SW 1271 (cell line): Measurements from ENCODE around the gene SCFD2.
"Not testable (repeated sequence)": the region's sequence is repeated elsewhere in the genome, so short reads cannot be mapped to it uniquely, and the experiment has no call there.

ENCODE experiments used
- DNase-seq, 2 experiments: peaks; one replicate each; lab custom pipeline; 2025; lab: John Stamatoyannopoulos, UW

The SCFD2 gene

DNA sequence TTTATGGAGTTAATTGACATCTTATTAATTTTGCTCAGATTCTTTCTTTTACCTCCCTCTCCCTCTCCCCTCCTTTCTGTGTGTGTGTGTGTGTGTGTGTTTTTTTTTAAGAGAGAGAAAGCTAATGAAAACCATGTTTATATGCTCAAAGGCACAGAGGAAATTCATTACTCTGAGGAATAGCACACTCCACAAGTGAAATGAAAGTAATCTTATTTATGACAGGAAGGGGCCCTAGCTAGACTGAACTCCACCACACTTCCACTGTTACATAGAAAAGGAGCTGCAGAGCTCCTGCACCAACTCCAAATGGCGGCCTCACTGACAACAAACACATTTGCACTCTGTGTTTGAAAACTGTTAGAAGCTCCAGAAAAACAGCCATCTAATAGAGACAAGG, 353.1 kb downstream of the SCFD2 start:
- no peak for DNase-seq

DNA sequence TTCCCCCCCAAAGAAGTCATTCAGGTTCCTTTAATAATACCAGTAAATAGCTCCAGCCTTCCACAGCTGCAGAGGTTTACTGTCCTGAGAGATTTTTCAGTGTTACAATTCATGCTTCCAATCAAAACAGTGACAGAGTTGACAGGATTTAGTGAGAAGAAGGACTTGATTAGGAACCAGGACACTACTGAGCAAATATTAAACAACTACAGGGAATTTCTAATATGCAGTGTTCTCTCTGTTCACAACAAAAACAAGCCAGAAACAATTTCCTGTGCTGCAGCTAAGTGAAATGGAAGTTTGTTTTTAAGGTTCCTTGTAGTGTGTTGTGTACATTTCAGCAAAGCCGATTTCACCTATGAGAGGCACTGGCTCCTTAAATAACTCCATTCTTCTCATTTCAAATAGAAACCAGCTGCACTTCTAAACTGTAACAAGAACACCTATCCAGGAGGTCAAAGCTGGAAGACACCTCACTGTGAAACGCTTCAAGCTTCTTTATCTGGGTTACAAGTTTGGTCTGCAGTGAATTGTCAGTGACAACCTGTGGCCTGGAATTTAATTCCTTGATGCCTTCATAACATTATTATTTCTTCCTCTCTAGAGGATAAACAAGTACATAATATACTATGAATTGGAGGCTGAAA, 354.5 kb downstream of the SCFD2 start:
- DNase-seq: no peak

DNA sequence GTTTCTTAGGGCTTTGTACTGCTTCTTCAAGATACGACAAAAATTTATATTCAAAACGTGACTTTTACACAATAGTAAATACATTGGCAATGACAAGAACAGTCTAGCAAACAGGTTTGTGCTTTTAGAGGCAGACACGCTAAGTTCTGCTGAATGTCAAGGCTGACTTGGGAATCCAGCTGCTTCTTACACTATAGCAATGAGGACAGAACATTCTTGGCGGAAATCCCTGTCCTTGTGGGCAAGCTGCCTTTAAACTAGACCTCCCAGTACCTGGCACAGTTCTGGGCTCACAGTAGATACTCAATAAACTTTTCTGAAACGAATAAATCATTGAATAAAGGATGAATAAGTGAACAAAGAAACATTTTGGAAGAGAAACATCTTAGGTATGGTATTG, 355.5 kb downstream of the SCFD2 start:
- no peak for DNase-seq

DNA sequence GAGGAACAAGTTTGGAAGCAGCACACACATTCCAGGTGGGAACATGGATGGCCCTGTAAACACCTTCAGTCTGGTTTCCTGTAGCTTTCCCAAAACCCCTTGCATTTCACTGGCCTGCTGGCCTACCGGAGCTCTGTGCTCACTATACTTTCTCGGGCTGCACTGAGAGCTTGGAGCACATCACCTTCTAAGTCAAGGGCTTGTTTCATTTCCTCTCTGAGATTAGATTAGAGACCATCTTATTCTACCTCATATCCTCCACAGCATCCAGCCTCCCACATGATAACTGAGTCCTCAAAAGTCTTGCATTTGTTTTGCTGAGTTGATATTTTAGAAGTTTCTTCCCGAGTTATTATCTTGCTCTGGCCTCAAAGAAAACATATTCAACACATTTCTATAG, 356.0 kb downstream of the SCFD2 start:
- no peak for DNase-seq

DNA sequence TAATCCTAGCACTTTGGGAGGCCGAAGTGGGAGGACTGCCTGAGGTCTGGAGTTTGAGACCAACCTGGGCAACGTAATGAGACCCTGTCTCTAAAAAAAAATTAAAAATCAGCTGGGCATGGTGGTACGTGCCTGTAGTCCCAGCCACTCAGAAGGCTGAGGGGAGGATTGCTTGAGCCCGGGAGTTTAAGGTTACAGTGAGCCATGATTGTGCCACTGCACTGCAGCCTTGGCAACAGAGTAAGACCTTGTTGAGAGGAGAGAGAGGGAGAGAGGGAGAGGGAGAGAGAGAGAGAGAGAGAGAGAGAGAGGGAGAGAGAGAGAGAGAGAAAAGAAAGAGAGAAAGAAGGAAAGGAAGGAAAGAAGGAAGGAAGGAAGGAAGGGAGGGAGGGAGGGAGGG, 358.8 kb downstream of the SCFD2 start:
- no peak for DNase-seq

DNA sequence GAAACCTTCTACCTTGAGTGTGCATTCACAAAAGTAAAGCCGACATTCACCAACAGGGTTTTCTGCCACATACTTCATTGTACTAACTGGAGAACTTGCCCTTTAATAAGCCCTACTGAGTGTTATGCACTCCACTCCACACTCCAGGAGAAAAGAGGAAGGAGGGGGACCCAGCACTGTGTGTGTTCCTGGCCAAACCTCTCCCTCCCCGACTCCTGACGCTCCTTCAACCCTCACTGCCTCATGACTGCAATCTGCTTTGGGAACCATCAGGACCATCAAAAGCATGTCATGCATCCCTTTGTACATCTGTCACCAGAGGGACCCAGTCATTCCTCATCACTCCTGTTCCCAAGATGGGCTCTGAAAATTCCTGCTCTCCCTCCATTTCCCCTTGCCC, 360.1 kb downstream of the SCFD2 start:
- DNase-seq: no peak

DNA sequence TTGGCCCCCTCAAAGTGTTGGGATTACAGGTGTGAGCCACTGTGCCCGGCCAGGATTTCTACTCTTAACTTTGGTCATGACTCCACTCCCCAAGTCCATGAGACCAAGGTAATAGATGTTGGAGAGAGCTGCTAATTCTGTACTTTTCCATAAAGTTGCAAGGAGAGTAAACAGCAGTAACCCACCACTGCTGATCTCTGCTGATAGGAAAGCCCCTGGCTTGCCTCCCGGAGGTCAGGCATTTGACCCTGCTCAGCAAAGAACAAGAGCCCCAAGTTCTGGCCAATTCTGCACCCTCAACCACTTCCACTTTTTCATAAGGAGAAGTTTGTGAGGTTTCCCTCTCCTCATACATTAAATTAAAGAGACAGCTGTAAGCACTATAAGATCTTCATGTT, 360.7 kb downstream of the SCFD2 start:
- no peak for DNase-seq

DNA sequence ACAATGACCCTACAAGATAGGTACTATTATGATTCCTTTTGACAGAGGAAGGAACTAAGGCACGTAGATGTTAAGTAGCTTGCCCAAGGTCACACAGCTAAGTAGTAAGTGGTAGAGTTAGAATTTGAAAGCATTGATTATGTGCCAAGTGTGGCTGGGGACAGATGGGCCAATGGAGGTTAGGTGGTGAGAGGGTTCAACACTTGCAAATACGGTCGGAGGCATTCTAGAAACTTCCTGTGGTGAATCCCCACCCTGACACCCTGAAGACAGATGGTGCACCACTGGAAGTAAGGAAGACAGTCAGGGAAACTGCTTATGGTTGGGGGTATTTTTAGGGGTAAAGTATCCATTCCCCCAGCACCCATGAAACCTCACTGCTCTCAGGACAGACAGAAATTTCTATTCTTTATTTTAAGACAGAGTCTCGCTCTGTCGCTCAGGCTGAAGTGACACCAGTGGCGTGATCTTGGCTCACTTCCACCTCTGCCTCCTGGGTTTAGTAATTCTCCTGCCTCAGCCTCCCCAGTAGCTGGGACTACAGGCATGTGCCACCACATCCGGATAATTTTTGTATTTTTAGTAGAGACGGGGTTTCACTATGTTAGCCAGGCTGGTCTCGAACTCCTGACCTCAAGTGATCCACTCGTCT, 361.2 kb downstream of the SCFD2 start:
- DNase-seq: no peak

DNA sequence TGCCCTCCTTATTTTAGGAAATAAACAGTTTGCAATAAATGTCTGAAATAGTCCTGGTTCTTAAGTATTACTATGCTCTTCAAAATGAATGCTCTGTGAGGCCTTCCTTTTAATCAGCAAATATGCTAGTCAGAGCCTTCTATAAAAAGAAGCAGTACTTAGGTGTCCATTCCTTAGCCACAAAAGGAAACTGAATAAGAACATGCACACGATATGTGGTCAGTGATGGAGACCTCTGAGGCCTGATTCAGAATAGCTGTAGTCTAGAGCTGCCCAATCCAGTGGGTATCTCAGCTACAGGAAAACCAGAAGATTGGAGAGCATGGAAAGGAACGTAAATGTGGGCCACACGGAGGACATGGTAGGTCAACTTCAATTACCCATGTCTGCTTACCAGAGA, 361.9 kb downstream of the SCFD2 start:
- no peak for DNase-seq

DNA sequence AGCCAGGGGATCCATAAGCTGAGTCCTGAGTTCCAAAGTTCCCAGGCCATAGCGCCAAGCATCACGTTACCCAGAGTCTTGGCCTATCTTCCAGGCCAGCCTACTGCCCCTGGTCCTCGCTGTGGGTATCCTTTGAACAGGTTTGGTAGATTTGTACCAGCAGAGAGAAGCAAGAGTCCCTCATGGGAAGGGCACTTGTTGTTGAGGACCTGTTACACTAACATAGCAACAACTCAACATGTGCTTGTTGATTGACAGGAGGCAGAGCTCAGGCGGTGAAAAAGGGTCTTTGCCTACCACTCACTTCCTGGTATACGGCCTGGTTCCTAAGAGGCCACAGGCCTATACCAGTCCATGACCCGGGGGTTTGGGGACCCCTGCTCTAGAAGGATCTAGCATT, 365.3 kb downstream of the SCFD2 start:
- DNase-seq: no peak

DNA sequence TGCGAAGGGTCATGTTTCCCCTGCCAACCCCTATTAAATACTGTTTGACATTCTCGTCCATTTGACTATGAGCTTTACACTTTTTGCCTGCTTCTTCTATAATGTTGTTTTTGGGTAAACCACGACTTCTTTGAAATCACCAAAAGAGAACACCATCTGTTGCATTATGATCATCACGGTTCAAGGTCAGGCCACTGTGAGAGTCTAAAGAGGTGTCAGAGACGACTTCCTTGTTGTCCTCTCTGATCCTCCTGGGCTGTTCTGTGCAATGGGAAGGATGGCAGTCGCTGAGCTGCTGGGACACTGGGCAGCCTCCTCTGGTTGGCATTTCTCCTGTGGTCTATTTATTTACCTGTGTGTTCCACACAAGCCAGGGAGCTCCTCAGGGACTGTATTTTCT, 366.2 kb downstream of the SCFD2 start:
- DNase-seq: no peak

DNA sequence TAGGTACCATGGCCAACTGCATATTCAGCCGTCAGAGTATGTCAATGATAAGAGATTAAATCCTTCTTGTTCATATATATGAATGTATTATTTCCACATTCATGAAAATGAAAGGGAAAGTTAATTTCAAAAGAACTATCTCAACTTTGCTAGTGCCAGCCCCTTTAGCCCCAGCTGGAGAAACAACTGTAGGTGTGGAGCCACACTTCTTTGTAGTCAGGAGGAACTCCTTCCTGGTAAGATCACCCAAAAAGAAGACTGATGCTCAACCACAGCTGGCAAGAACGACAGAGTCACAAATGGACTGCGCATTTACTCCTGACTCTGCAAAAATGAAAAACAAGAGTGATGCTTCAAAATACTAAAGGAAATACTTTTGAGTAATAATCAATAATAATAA, 367.4 kb downstream of the SCFD2 start:
- DNase-seq: no peak

DNA sequence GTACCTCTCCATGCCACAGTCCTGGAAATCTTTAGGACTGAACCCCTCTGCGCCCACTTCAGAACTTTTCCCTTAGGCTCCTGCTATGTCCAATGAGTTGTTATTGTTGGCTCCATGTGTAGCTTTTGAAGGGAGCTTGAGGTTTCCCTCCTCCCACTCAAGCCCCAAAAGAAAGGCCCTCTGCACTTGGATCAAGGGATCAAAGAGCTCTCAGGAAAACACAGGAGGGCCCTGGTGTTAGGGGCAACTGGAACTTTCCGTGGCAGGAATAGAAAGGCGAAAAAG, 368.8 kb downstream of the SCFD2 start:
- no peak for DNase-seq

DNA sequence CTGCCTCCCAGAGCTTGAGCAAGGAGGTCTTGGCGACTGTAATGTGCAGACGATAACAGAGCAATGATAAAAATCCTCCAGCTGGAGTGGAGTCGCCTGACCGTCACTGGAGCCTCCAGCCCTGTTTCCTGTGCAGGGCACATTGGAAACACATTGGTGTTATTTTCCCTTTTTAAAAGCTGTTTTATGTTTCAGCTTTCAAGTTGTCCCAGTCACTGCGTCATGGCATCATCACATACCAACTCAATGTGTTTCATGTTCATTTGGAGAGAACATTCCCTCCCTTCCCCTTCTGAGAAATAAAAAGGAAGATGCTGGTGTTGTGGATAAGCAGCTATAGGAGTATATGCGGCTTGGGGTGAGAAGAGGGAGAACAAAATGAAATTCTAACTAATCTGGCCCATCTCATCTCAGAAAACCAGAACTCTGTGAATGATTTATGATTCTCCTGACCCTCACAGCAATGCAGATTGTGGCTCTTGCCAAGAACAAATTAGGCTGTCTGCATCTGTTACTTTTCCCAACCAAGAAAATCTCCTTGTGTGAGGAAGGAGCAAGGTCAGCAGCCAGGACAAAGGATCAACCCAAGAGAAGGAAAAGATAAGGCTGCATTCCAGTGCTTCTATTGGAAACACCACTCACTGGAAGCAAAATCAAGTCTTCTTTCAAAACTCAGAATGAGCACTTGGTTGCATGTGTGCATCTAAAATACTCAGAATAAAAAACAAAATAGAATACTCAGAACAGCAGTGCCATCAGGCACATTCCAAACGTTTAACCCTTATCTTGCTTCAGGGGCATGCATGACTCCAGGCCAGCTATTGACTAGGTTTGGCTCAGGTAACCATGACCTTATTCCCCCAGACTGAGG, 369.4 kb downstream of the SCFD2 start:
- no peak for DNase-seq

DNA sequence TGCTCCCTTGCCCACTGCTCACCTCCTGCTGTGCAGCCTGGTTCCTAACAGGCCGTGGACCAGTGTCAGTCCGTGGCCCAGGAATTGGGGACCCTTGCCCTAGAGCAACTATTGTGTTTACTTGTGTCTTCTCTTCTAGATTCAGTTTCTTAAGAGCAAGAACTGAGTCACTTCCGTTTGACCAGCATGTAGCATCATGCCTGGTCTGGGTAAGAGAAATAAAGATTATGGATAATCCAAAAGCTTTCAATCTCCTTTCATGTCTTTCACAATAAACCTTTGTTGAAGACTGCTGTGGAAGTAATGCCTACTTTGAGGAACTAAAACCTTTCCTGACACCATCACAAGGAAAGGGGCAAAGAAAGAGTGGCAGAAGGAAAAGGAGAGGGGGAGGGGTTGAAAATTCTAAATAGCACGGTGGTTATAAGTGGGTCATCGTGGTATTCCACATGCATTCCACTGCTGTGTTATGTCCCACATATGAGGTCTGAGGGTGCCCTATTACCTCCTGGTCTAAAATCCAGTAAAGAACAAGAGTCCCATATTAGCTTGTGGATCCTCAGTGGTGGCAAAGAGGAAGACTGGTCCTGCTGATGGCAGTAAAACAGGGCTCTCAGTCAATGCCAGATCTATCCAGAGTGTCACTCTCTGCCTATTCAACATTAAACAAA, 370.4 kb downstream of the SCFD2 start:
- no peak for DNase-seq

DNA sequence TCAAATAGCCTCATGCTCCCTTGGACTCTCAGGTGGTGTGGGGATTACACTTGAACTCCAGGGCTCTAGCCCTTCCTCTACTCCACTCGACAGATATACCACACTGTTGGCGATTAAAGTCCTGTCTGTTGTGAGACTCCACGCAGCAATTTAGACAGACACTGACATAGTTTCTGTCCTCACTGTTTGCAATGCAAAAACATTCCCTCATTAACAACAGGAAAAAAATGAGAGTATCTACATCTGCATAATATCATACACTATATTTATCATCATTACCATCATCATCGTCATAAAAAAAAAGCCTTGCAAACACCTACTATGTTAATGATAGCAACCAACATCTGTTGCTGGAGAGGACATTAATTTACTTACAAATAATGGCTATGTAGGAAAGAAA, 371.3 kb downstream of the SCFD2 start:
- DNase-seq: no peak

DNA sequence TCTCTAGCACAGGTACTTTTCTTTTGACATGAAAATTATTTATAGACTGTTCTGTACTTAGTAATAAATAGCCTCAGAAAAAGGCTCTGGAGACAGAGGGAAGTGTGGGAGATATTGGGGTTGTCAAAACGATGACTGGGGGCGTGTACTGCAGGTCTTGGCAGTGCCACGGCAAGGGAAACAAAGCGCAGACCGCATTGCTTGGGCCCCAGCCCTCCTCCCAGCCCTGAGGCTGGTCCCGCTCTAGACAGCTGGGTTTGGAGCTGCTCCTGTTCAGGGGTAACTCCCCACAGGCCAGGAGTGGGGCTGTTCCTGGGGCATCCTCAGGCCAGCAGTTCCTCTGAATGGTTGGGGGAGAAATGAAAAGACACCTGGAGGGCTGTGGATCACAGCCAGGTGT, 372.1 kb downstream of the SCFD2 start:
- DNase-seq: no peak

DNA sequence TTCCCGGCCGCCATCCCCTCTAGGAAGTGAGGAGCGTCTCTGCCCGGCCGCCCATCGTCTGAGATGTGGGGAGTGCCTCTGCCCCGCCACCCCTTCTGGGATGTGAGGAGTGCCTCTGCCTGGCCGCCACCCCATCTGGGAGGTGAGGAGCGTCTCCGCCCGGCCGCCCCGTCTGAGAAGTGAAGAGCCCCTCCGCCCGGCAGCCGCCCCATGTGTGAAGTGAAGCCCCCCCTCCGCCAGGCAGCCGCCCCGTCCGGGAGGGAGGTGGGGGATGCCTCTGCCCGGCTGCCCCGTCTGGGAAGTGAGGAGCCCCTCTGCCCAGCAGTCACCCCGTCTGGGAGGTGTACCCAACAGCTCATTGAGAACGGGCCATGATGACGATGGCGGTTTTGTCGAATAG, 373.3 kb downstream of the SCFD2 start:
- not testable (repeated sequence) for DNase-seq

DNA sequence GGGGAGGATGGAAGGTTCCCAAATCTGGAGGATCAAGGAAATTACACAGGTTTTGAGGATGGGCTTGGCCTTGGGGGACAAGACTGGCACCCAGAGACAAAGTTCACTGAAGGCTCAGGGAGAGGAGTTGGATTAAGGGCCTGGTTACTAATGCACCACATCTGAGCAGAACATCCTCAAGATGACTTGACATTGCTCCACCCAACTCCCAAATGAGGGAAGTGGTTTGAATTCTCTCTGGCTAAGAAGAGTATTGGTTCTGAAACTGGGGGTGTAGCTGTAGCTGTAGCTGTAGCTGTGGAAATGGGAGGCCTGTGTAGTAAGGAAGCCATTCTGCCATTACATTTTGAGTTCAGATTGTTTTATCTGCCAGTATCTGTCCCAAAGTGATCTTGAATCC, 374.4 kb downstream of the SCFD2 start:
- no peak for DNase-seq

DNA sequence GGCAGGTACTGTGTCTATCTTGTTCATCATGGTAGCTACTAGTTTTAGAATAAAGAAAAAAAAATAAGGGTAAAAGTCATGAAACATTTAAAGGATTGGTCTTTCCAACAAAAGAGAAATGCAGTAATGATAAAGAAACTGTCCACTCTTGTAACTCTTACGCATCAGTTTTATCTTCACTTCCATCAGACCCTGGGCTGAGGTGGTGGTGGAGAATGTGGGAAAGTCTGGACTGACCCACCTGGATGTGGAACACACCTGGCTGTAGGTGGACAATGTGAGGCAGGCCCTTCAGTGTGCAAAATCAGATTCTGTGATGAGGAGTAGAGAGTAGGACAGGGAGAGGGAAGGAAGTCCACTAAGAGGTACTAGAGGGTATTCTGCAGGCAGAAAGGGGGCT, 375.2 kb downstream of the SCFD2 start:
- no peak for DNase-seq

DNA sequence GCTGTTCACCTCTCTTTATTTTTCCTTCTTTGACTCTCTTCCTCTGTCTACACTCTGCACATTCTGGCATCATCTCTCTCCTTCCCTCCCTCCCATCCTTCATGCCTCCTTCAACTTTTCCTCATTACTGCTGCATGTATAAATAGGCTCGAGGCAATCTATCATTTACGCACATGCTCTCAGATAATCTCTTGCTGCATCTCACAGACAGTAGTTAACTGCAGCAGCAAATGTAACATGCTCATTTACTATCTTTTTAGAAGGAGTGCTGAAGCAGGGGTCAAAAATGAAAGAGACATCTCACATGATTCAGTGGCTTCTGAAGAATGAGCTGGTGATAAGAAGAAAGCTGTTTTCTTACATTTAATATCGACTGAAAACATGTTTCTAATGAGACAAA, 376.0 kb downstream of the SCFD2 start:
- DNase-seq: no peak

DNA sequence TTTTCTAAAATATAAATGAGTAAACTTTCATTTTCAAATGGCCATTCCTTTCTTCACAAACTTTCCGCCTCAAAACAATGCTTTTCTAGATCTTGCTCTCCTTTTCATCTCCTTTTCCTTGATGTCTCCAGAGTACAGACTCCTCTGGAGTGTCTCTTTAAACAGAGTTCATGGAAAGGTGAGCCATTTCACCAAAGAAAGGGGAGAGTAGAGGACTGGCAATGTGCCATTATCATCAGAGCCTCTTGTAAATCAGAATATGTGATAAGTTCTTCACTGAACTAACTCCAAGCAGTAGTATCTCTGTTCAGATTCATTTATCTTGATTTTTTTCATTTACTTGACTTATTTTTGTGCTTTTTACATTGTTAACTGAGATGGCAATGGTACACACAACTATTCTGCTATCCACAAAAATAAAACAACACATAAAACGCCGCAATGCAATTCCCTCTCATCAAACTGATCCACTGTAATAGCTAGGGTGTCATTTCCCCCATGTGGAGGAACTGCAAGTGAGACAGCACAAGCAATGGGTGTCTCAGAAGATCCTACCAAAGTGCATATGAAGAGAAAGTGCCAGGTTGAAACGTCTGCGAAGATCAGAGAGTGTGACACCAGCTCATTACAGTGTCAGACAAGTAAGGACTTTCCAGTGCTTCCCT, 378.3 kb downstream of the SCFD2 start:
- DNase-seq: no peak
